Activated T-cell treated with anti-CD3 and anti-CD28 coated beads, Interleukin-2, amount 50 U/mL, for 1 hour (primary cell): ENCODE data around the gene SETD9.
A peak's percentile ranks its signal among the peaks of the same experiment; 100 is the strongest.

Experiments
- DNase-seq: peaks from one replicate; pipeline ENCODE4 v3.0.0-alpha.2; 2020

The SETD9 gene

DNA sequence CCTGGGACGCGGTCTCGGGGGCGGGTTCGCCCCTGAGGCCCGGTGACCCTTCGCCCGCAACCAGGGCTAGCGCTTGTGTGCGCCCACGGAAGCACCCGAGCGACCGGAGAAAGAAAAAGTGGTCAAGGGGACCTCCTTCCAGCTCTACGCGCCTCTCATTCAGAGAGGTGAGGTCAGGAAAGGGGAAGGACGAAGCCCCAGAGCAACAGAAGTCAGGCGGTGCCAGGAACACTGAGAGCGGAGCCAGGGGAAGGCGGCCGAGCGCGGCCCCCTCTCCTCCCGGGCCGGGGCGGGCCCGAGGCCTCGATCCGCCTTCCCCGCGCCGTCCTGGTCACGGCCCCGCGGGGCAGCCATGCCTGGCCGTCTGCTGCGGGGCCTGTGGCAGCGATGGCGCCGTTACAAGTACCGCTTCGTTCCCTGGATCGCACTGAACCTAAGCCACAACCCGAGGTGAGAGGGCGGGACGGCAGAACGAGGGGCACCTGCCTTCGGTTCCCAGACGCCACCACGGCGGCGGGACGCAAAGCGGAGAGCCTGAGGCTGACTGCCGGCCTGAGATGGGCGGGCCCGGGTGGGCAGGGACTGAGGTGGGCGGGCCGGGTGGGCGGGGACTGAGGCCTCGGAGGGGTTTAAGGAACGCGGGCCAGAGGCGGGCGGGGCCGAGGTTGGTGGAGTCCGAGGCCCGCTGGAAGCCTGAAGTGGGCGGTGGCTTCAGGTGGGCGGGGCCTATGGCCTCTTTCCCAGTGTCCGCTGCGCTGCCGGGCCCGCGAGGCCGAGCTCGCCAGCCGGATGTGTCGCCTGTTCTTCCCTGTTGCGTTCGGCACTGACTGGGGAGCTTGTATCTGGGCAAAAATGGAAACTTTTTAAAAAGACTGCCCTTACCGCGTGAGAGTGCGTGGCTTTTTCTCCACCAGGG lies at the start of gene SETD9:
Gene SETD9, plus strand, starts transcription at position 303 of the 916 bp plus-strand sequence. Its CDS starts 50 bp downstream, at position 353.
- peak; percentile 86 for DNase-seq

DNA sequence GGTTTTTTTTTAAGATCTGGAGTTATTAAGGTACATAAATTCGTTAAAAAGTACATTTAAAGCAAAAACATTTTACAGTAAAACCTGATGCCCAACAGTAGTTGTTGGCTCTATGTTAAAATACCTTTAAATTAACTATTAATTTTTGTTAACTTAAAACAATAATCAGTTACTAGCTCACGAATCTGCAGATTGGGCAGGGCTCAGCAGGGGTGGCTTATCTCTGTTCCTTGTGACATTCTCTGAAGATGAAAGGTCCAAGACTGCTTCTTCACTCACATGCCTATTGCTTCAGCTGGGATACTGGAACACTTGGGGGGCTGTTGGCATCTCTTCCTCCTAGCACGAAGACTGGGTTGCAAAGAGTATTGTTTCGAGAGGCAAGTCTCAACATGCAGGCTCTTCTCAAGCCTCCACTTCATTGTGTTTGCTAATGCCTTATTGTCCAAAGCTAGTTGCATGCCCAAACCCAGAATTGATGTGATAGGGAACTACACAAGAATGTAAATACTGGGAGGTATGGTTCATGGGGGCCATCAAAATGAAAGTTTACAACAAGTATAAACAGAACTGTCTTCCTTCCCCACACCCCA lies 47.4 kb upstream of the SETD9 start:
- no peak for DNase-seq

DNA sequence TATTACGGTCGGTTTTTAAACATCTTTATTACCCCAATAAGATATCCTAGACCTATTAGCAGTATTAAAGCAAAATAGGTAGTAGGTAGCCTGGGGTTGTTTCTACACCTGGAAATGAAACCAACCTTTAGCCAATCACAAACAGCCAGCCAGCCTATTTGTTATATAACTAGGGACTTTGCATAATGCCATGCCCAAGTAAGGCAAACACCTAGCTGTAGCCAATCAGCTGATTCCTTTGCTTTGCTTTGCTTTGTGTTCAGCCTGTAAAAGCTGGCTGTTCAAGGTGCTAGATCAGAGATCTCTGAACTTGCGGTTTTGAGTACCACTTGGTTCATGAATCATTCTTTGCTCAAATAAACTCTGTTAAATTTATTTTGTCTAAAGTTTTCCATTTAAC lies 46.5 kb upstream of the SETD9 start:
- DNase-seq = no peak

DNA sequence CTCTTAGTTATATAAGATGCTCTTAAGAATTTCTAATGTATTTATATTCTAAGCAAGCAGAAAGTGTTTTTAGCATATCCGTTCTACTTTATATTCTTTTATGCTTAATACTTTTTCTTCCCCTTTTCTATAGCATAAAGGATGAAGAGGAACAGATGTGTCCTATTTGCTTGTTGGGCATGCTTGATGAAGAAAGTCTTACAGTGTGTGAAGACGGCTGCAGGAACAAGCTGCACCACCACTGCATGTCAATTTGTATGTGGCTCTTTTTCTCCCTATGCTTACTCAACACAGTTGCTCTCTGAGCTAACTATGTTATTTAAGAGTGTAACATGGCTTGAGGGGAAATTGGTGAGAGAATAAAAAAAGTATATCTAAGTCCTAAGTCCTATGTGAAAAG lies 37.6 kb upstream of the SETD9 start:
- DNase-seq = no peak

GRCh38 chr5:56873056-56873455 lies 36.3 kb upstream of the SETD9 start:
- DNase-seq = no peak

DNA sequence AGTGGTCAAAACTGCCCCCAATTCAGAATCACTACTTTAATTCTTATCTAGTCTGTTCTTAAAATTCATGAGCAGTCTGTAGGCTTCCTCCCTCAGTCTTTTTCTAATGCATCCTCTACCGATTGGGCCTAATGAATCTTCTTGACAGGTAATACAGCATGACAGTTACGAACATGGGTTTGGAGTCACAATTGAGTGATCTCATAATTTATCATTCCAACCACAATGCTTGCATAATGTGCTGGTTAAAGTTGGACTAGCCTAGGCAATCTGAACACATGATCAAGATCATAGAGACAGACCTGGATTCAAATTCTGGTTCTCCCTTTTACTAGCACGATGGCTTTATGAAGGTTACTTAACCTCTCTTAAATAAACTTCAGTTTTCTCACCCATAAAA lies 33.1 kb upstream of the SETD9 start:
- no peak for DNase-seq

GRCh38 chr5:56881571-56881970 lies 27.8 kb upstream of the SETD9 start:
- DNase-seq = no peak

DNA sequence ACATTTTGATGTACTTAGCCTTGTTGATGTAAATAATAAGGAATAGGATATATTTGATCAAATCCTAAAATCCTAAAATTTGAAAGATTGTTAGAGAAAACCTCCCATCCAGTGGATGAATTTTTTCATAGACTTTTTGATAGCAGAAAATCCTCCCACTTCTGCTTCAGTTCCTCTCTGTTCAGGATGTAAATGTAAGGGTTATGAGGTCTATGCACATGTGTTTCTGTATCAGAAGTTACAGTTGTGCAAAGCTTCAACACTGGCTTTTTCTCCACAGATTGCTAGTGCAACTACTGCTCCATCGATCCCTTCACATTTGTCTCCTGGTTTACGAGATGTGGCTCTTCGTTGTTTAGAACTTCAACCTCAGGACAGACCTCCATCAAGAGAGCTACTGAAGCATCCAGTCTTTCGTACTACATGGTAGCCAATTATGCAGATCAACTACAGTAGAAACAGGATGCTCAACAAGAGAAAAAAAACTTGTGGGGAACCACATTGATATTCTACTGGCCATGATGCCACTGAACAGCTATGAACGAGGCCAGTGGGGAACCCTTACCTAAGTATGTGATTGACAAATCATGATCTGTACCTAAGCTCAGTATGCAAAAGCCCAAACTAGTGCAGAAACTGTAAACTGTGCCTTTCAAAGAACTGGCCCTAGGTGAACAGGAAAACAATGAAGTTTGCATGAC lies 16.0 kb upstream of the SETD9 start:
- no peak for DNase-seq

DNA sequence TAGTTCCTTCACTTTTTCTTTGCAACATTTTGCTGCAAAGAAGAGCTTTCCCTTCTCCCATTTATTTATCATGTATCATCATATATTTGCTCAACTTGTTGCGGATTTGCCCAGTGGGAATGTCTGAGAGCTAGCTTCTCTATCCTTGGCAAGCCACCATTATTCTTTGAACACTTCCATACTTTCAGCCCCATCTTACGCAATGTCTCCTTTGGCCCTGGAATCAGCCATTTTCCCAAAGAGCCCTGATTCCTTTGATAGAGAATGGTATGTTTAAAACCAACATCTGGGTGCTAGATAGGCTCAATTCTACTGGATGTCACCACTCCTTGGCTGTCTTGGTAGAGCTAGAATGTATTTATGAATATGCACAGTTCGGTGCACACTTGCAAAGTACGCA lies 12.6 kb upstream of the SETD9 start:
- DNase-seq = no peak

DNA sequence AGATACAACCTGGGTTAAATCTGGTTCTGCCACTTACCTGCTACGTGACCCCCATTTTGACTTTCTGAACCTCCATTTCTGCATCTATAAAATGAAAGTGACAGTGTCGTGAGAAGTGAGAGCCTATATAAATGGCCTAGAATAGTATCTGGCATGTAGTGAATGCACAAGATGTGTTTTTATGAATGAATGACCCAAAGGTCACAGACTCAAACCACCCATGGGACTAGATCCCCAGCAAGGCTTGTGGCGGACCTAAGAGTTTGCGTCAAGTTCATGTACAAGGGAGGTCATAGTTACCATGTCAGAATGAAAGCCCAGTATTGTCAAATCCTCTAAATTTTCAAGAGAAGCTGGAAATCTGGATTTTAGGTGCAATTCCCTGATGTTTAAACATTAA lies 11.2 kb upstream of the SETD9 start:
- no peak for DNase-seq

GRCh38 chr5:56900395-56900794 lies 9.0 kb upstream of the SETD9 start:
- DNase-seq = no peak

GRCh38 chr5:56900858-56901578 lies 8.4 kb upstream of the SETD9 start:
- DNase-seq = no peak

- no peak for DNase-seq
These were observed 478 bp upstream of the SETD9 start for GRCh38 chr5:56908942-56909293.

GRCh38 chr5:56910210-56910965 lies 992 bp downstream of the SETD9 start:
- DNase-seq = no peak

DNA sequence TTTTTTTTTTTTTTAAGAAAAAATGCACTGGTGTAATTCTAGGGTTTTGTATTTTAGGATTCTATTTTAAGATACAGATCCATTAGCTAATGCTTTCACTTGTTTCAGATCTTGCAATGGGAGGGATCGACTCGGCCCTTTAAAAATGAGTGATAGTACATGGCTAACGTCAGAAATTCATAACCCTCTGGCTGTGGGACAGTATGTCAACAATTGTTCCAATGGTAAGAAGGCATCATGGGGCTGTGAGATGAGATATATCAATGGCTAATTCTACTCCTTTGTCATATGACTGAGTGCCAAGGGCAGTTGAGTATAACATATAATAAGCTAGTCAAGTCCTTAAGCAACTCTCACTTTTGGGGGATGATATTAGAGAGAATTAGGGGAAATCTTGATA lies 4.4 kb downstream of the SETD9 start:
- DNase-seq = no peak

GRCh38 chr5:56914678-56915077 lies 5.3 kb downstream of the SETD9 start:
- no peak for DNase-seq

- no peak for DNase-seq
These were observed 8.1 kb downstream of the SETD9 start for GRCh38 chr5:56917534-56917933.

GRCh38 chr5:56918054-56918453 lies 8.7 kb downstream of the SETD9 start:
- no peak for DNase-seq

DNA sequence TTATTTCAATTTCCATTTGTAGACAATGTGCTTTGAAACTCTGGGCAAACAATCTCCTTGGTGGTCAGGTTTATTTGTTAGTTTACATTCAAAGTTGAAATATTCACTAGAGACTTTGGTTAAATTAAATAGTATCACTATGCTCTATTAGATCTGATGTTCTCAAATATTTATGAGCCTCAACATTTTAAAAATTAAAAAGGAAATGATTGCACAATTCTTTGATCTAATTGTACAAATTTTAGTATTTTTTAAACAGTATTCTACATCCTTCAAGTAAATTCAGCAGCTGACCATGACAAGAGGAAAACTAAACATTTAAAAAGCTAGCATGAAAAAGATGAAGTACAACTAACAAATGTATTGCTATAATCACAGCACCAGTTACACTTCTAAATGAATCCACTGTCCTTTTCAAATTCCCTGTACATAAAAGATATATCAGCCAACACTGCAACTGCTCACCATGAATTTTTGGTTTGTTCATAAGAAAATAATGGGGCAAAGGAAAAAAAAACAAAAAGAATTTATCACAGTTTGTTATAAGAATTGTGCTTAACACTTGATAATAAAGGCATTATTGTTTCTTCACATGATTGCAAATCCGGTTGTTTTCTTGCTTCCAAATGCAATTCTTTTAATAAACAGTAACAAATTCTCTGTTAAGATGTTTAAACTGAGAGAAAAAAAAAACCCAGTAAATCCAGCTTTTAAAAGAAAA lies 10.7 kb downstream of the SETD9 start:
- DNase-seq = no peak

GRCh38 chr5:56922922-56923321 lies 13.5 kb downstream of the SETD9 start:
- DNase-seq = no peak

GRCh38 chr5:56934325-56934724 lies 24.9 kb downstream of the SETD9 start:
- no peak for DNase-seq

- DNase-seq = no peak
These were observed 29.5 kb downstream of the SETD9 start for GRCh38 chr5:56938858-56939257.
